Mesothelial cell of epicardium (in vitro differentiated cells): ENCODE results near the gene TOR1B. TPM values are rescaled to one million over a fixed set of nuclear protein-coding genes. Genes with fewer than 3 reads are reported as not detected.

Experiments used
- DNase-seq, 2 experiments: peaks; one replicate each; pipeline ENCODE4 v3.0.0; 2021; ENCODE audit warnings: low spot score in 2 of 2; ENCODE audit not compliant: unreplicated experiment in 2 of 2
- H3K27ac Mint-ChIP-seq: 2 replicates; pipeline ENCODE4 v1.8.0; 2021; ENCODE audit warnings: mixed read lengths
- H3K27me3 Mint-ChIP-seq: 2 replicates; pipeline ENCODE4 v1.8.0; 2021; ENCODE audit warnings: low read depth, mixed read lengths
- H3K36me3 Mint-ChIP-seq: 2 replicates; pipeline ENCODE4 v1.8.0; 2021; ENCODE audit warnings: mixed read lengths
- H3K4me1 Mint-ChIP-seq: 2 replicates; pipeline ENCODE4 v1.8.0; 2021; ENCODE audit warnings: mixed read lengths
- H3K4me3 Mint-ChIP-seq: 2 replicates; pipeline ENCODE4 v1.8.0; 2021; ENCODE audit warnings: mild to moderate bottlenecking, moderate library complexity, mixed read lengths
- H3K9me3 Mint-ChIP-seq: 2 replicates; pipeline ENCODE4 v1.8.0; 2021; ENCODE audit warnings: mixed read lengths
- CTCF ChIP-seq: fragments of 200-600 bp; sonication (generic); IDR thresholded peaks from one replicate; pipeline ENCODE4 v1.5.0; 2021; ENCODE audit warnings: antibody characterized with exemption; ENCODE audit not compliant: unreplicated experiment
- total RNA-seq: library from RNA; stranded (reverse); gene quantifications from 3 replicates; pipeline ENCODE4 v1.2.1, GENCODE V29; 2021

Gene TOR1B
- total RNA-seq, 1 donor from 2014 or later = 18.0 TPM

- H3K4me1 Mint-ChIP-seq = peaks cover 28% of the 10 kb centered on the region
- no peak overlapping the region for H3K4me3 Mint-ChIP-seq
- H3K27me3 Mint-ChIP-seq = no peaks in the 10 kb centered on the region
- DNase-seq = no peak
- H3K9me3 Mint-ChIP-seq = no peaks in the 10 kb centered on the region
- TF ChIP-seq CTCF = no peak
- H3K27ac Mint-ChIP-seq = no peak overlapping the region
- peaks cover 7% of the 10 kb centered on the region for H3K36me3 Mint-ChIP-seq
Measured at GRCh38 chr9:129839324-129840023, 36.5 kb downstream of the TOR1B start.

GRCh38 chr9:129840034-129840433, 37.0 kb downstream of the TOR1B start:
- no peak for DNase-seq
- no peaks in the 10 kb centered on the region for H3K9me3 Mint-ChIP-seq
- H3K27ac Mint-ChIP-seq = no peak overlapping the region
- no peak for TF ChIP-seq CTCF
- H3K4me1 Mint-ChIP-seq = peaks cover 22% of the 10 kb centered on the region
- no peak overlapping the region for H3K4me3 Mint-ChIP-seq
- peaks cover 7% of the 10 kb centered on the region for H3K36me3 Mint-ChIP-seq
- no peaks in the 10 kb centered on the region for H3K27me3 Mint-ChIP-seq

GRCh38 chr9:129841071-129841470, 38.1 kb downstream of the TOR1B start:
- peaks cover 18% of the 10 kb centered on the region for H3K4me1 Mint-ChIP-seq
- H3K27me3 Mint-ChIP-seq = no peaks in the 10 kb centered on the region
- no peak overlapping the region for H3K27ac Mint-ChIP-seq
- H3K4me3 Mint-ChIP-seq = no peak overlapping the region
- peaks cover 7% of the 10 kb centered on the region for H3K36me3 Mint-ChIP-seq
- no peak for TF ChIP-seq CTCF
- H3K9me3 Mint-ChIP-seq = no peaks in the 10 kb centered on the region
- DNase-seq = no peak

- no peak for DNase-seq
- no peaks in the 10 kb centered on the region for H3K9me3 Mint-ChIP-seq
- peak overlapping the region; percentile 78 for H3K27ac Mint-ChIP-seq
- TF ChIP-seq CTCF = no peak
- peaks cover 5% of the 10 kb centered on the region for H3K36me3 Mint-ChIP-seq
- H3K4me1 Mint-ChIP-seq = peaks cover 9% of the 10 kb centered on the region
- H3K4me3 Mint-ChIP-seq = no peak overlapping the region
- no peaks in the 10 kb centered on the region for H3K27me3 Mint-ChIP-seq
Measured at GRCh38 chr9:129845373-129845772, 42.4 kb downstream of the TOR1B start.

- H3K9me3 Mint-ChIP-seq = no peaks in the 10 kb centered on the region
- no peak for DNase-seq
- TF ChIP-seq CTCF = no peak
- H3K27me3 Mint-ChIP-seq = no peaks in the 10 kb centered on the region
- H3K36me3 Mint-ChIP-seq = peaks cover 10% of the 10 kb centered on the region
- H3K4me3 Mint-ChIP-seq = no peak overlapping the region
- peaks cover 30% of the 10 kb centered on the region for H3K4me1 Mint-ChIP-seq
- H3K27ac Mint-ChIP-seq = no peak overlapping the region
Measured at GRCh38 chr9:129848712-129849441, 45.9 kb downstream of the TOR1B start.
